HG03025 (cell line): ENCODE data around the gene ZBTB39.
"Not testable (repeated sequence)": the region's sequence is repeated elsewhere in the genome, so short reads cannot be mapped to it uniquely, and the experiment has no call there.

Experiments
- ATAC-seq: cut with Tn5 transposase; IDR thresholded peaks from one replicate; pipeline ENCODE4 v1.9.1; 2021; ENCODE audit warnings: mild to moderate bottlenecking, moderate library complexity; ENCODE audit not compliant: unreplicated experiment, low FRiP score

Gene ZBTB39

GRCh38 chr12:57005980-57006808 is at the start of gene ZBTB39:
Gene ZBTB39, minus strand, starts transcription at chr12:57006546. Its CDS starts 1,629 bp downstream, at chr12:57004917.
- ATAC-seq: peak; percentile 41

GRCh38 chr12:57055824-57056223 is 49.5 kb upstream of the ZBTB39 start:
- ATAC-seq: no peak

- not testable (repeated sequence) for ATAC-seq
These were observed 47.6 kb upstream of the ZBTB39 start for GRCh38 chr12:57053901-57054300.

- ATAC-seq: not testable (repeated sequence)
These were observed 46.8 kb upstream of the ZBTB39 start for GRCh38 chr12:57053146-57053545.

GRCh38 chr12:57051011-57051410 is 44.7 kb upstream of the ZBTB39 start:
- no peak for ATAC-seq

- ATAC-seq: no peak
These were observed 43.5 kb upstream of the ZBTB39 start, which contains the start of gene MYO1A for GRCh38 chr12:57049890-57050289. Gene MYO1A, minus strand, starts transcription at chr12:57050129. Its CDS starts 1,806 bp downstream, at chr12:57048323.

- ATAC-seq: no peak
These were observed 42.7 kb upstream of the ZBTB39 start for GRCh38 chr12:57049119-57049446.

- no peak for ATAC-seq
These were observed 42.2 kb upstream of the ZBTB39 start for GRCh38 chr12:57048423-57049118.

GRCh38 chr12:57047981-57048380 is 41.6 kb upstream of the ZBTB39 start:
- no peak for ATAC-seq

GRCh38 chr12:57046947-57047890 is 40.9 kb upstream of the ZBTB39 start:
- ATAC-seq: no peak

- ATAC-seq: no peak
These were observed 39.9 kb upstream of the ZBTB39 start for GRCh38 chr12:57046086-57046791.

- ATAC-seq: no peak
These were observed 38.5 kb upstream of the ZBTB39 start for GRCh38 chr12:57044889-57045288.

- no peak for ATAC-seq
These were observed 38.1 kb upstream of the ZBTB39 start for GRCh38 chr12:57044468-57044867.

- no peak for ATAC-seq
These were observed 36.3 kb upstream of the ZBTB39 start for GRCh38 chr12:57042695-57043094.

- ATAC-seq: no peak
These were observed 34.4 kb upstream of the ZBTB39 start for GRCh38 chr12:57040750-57041149.

- ATAC-seq: no peak
These were observed 33.9 kb upstream of the ZBTB39 start for GRCh38 chr12:57040211-57040610.

GRCh38 chr12:57039016-57039798 is 32.9 kb upstream of the ZBTB39 start:
- no peak for ATAC-seq

GRCh38 chr12:57037264-57037663 is 30.9 kb upstream of the ZBTB39 start:
- ATAC-seq: no peak

GRCh38 chr12:57033431-57033830 is 27.1 kb upstream of the ZBTB39 start:
- no peak for ATAC-seq
